HepG2 (cell line): ENCODE results near the gene ST14. TPM values are rescaled to one million over a fixed set of nuclear protein-coding genes. Genes with fewer than 3 reads are reported as not detected.

Source experiments
- DNMT3B ChIP-seq: conservative IDR thresholded peaks from 2 replicates; pipeline ENCODE4 v1.6.1; 2016; ENCODE audit warnings: missing biosample characterization, control low read depth
- KDM2A ChIP-seq: sonication (generic); formaldehyde crosslinking; IDR thresholded peaks from 2 replicates; pipeline ENCODE4 v1.4.0; 2020; ENCODE audit warnings: low read depth, missing genetic modification reagents, borderline replicate concordance
- NPAS2 ChIP-seq: sonication (generic); formaldehyde crosslinking; IDR thresholded peaks from 2 replicates; pipeline ENCODE4 v1.8.0; 2022; ENCODE audit warnings: mild to moderate bottlenecking, missing genetic modification reagents, borderline replicate concordance
- ZMYM4 ChIP-seq: sonication (generic); formaldehyde crosslinking; IDR thresholded peaks from 2 replicates; pipeline ENCODE4 v1.8.1; 2023; ENCODE audit warnings: mild to moderate bottlenecking, missing genetic modification reagents
- ZNF20 ChIP-seq: sonication (generic); formaldehyde crosslinking; IDR thresholded peaks from 2 replicates; pipeline ENCODE4 v1.4.0; 2020; ENCODE audit warnings: mild to moderate bottlenecking, moderate library complexity, missing genetic modification reagents
- ZNF687 ChIP-seq: sonication (generic); formaldehyde crosslinking; IDR thresholded peaks from 2 replicates; pipeline ENCODE4 v1.5.1; 2020; ENCODE audit warnings: mild to moderate bottlenecking, missing genetic modification reagents, moderate library complexity
- ZNF773 ChIP-seq: sonication (generic); formaldehyde crosslinking; IDR thresholded peaks from 2 replicates; pipeline ENCODE4 v1.4.0; 2020; ENCODE audit warnings: missing genetic modification reagents, borderline replicate concordance
- ZSCAN5A ChIP-seq: sonication (generic); formaldehyde crosslinking; IDR thresholded peaks from 2 replicates; pipeline ENCODE4 v1.8.0; 2022; ENCODE audit warnings: mild to moderate bottlenecking, missing genetic modification reagents, borderline replicate concordance
- polyA plus RNA-seq, 8 experiments: library from polyadenylated mRNA; depleted of rRNA in 3 of 8; stranded (reverse) in 7 of 8; unstranded in 1 of 8; fragments of >200 nt; fragmentation: Illumina TruSeq in 4 of 8; extraction: Trizol in 4 of 8; gene quantifications; 2 replicates each; pipeline versions ENCODE4 v1.2.1 to v1.2.3, GENCODE V29; 2011 to 2016; ENCODE audit warnings: low read depth in 4 of 8, missing spikeins in 1 of 8, mixed read lengths in 1 of 8; ENCODE audit not compliant: insufficient read depth in 1 of 8
- total RNA-seq, 5 experiments: library from RNA; depleted of rRNA; stranded (reverse); fragments of >200 nt; fragmentation: Illumina TruSeq; extraction: Trizol; gene quantifications; 2 replicates each; pipeline ENCODE4 v1.2.3, GENCODE V29; 2016; ENCODE audit warnings: low read depth in 1 of 5
- TF ChIP-seq, protein P1 (sequence below): sonication (generic); formaldehyde crosslinking; IDR thresholded peaks from 2 replicates; pipeline ENCODE4 v1.8.1; 2023; ENCODE audit warnings: mild to moderate bottlenecking, missing genetic modification reagents
- TF ChIP-seq, protein P2 (sequence below): sonication (generic); formaldehyde crosslinking; conservative IDR thresholded peaks from 2 replicates; pipeline ENCODE4 v1.4.0; 2020; ENCODE audit warnings: mild to moderate bottlenecking, missing genetic modification reagents, moderate library complexity
- TF ChIP-seq, protein P3 (sequence below): IDR thresholded peaks from 2 replicates; pipeline ENCODE4 v1.6.1; 2012; ENCODE audit warnings: low read depth, low read length, improper control_type of control experiment

ST14 gene
- total and polyA plus RNA-seq, 2 of the 13 experiments (the other 11 are each of a cell fraction or from before 2014, with no cell fraction given) = 0.88 to 1.4 TPM

DNA sequence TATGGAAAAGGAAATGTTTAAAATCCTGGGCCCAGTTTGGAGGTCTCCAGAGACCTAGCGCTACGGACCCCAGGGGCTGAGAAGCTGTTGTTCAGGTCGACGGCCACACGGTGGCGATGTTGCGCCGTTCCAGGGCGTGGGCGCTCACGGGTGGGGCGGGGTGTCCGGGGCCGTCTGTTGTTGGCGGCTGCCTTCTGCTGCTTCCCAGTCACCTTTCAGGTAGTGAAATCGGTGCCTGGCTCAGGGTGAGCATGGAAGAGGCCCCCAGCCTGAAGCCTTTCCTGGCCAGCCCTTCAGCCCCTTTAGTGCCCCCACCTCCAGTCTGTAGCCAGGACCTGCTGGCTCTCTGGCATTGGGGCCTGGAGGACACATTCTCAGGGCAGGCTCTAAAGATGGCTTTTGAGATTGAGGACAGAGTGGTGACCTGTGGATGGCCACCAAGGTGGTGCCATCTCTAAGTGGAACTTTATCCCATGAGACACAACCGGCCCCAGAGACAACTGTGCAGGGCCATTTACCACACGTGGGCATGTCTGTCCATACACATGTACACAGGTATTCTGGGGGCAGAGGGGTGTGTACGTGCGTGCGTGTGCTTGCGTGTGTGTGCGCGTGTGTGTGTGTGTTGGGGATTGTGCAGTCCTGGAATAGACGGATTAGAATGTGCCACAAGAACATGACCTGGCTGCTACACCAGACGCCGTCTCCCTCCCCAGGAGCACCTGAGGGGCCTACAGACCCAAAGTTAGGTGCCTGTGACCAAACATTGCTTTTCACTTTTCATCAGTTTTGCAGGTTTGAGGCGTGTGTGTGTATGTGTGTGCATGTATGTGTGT is 53.8 kb downstream of the ST14 start (continued):
- no peak for TF ChIP-seq DNMT3B (CRISPR knock-in tag)
- TF ChIP-seq, protein P1, sequence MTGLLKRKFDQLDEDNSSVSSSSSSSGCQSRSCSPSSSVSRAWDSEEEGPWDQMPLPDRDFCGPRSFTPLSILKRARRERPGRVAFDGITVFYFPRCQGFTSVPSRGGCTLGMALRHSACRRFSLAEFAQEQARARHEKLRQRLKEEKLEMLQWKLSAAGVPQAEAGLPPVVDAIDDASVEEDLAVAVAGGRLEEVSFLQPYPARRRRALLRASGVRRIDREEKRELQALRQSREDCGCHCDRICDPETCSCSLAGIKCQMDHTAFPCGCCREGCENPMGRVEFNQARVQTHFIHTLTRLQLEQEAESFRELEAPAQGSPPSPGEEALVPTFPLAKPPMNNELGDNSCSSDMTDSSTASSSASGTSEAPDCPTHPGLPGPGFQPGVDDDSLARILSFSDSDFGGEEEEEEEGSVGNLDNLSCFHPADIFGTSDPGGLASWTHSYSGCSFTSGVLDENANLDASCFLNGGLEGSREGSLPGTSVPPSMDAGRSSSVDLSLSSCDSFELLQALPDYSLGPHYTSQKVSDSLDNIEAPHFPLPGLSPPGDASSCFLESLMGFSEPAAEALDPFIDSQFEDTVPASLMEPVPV (CRISPR knock-in tag) = no peak
- no peak for TF ChIP-seq ZSCAN5A (CRISPR knock-in tag)
- TF ChIP-seq ZMYM4 = 0 out of 2 replicates have a peak, but pooled peaks have one; percentile 14
- TF ChIP-seq, protein P2, sequence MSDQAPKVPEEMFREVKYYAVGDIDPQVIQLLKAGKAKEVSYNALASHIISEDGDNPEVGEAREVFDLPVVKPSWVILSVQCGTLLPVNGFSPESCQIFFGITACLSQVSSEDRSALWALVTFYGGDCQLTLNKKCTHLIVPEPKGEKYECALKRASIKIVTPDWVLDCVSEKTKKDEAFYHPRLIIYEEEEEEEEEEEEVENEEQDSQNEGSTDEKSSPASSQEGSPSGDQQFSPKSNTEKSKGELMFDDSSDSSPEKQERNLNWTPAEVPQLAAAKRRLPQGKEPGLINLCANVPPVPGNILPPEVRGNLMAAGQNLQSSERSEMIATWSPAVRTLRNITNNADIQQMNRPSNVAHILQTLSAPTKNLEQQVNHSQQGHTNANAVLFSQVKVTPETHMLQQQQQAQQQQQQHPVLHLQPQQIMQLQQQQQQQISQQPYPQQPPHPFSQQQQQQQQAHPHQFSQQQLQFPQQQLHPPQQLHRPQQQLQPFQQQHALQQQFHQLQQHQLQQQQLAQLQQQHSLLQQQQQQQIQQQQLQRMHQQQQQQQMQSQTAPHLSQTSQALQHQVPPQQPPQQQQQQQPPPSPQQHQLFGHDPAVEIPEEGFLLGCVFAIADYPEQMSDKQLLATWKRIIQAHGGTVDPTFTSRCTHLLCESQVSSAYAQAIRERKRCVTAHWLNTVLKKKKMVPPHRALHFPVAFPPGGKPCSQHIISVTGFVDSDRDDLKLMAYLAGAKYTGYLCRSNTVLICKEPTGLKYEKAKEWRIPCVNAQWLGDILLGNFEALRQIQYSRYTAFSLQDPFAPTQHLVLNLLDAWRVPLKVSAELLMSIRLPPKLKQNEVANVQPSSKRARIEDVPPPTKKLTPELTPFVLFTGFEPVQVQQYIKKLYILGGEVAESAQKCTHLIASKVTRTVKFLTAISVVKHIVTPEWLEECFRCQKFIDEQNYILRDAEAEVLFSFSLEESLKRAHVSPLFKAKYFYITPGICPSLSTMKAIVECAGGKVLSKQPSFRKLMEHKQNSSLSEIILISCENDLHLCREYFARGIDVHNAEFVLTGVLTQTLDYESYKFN (CRISPR knock-in tag) = no peak
- no peak for TF ChIP-seq ZNF773
- TF ChIP-seq NPAS2 (CRISPR knock-in tag) = no peak
- TF ChIP-seq, protein P3, sequence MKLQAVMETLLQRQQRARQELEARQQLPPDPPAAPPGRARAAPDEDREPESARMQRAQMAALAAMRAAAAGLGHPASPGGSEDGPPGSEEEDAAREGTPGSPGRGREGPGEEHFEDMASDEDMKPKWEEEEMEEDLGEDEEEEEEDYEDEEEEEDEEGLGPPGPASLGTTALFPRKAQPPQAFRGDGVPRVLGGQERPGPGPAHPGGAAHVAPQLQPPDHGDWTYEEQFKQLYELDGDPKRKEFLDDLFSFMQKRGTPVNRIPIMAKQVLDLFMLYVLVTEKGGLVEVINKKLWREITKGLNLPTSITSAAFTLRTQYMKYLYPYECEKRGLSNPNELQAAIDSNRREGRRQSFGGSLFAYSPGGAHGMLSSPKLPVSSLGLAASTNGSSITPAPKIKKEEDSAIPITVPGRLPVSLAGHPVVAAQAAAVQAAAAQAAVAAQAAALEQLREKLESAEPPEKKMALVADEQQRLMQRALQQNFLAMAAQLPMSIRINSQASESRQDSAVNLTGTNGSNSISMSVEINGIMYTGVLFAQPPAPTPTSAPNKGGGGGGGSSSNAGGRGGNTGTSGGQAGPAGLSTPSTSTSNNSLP = no peak
- peak; percentile 73; the same call in 1 of the 2 replicates for TF ChIP-seq KDM2A (CRISPR knock-in tag)
- TF ChIP-seq ZNF20 = no peak
- TF ChIP-seq ZNF687 (CRISPR knock-in tag) = peak; percentile 48; the same call in 1 of the 2 replicates
